ENCODE data around the gene PPP1R36.
A peak's percentile ranks its signal among the peaks of the same experiment; 100 is the strongest.
"Not testable (repeated sequence)": the region's sequence is repeated elsewhere in the genome, so short reads cannot be mapped to it uniquely, and the experiment has no call there.

Gene PPP1R36

GRCh38 chr14:64549791-64550620, at the start of gene PPP1R36:
TSS of gene PPP1R36 (plus strand) at chr14:64549961. CDS start at chr14:64549998, 37 bp downstream.
- DNase-seq = peak; percentile 18 to 40

GRCh38 chr14:64500088-64500487, 49.7 kb upstream of the PPP1R36 start:
- no peak for DNase-seq

GRCh38 chr14:64501411-64502171, 48.2 kb upstream of the PPP1R36 start:
- peak in 1 of 2 donors; percentile 63 for DNase-seq

GRCh38 chr14:64502456-64502855, 47.3 kb upstream of the PPP1R36 start:
- peak; percentile 31 to 52 for DNase-seq

GRCh38 chr14:64502887-64503433, 46.8 kb upstream of the PPP1R36 start:
- DNase-seq = peak; percentile 30 to 61

- peak; percentile 98 for DNase-seq
These were observed 46.1 kb upstream of the PPP1R36 start, which contains the start of gene ZBTB25 for GRCh38 chr14:64503434-64504309. TSS of gene ZBTB25 (minus strand) at chr14:64503838. CDS start at chr14:64490533, 13,305 bp downstream.

GRCh38 chr14:64504310-64504896, 45.4 kb upstream of the PPP1R36 start, which contains the start of gene ZBTB1:
TSS of gene ZBTB1 (plus strand) at chr14:64504770. CDS start at chr14:64521505, 16,735 bp downstream.
- DNase-seq = peak; percentile 87 to 89

GRCh38 chr14:64504897-64505794, 44.6 kb upstream of the PPP1R36 start:
- peak; percentile 87 to 89 for DNase-seq

GRCh38 chr14:64506721-64507120, 43.0 kb upstream of the PPP1R36 start:
- no peak for DNase-seq

GRCh38 chr14:64507376-64508156, 42.2 kb upstream of the PPP1R36 start:
- peak in 1 of 2 donors; percentile 27 for DNase-seq

GRCh38 chr14:64508215-64508776, 41.5 kb upstream of the PPP1R36 start:
- DNase-seq = peak in 1 of 2 donors; percentile 19

- no peak for DNase-seq
These were observed 40.7 kb upstream of the PPP1R36 start for GRCh38 chr14:64509036-64509435.

GRCh38 chr14:64510825-64511671, 38.7 kb upstream of the PPP1R36 start:
- DNase-seq = peak; percentile 65 to 80

GRCh38 chr14:64513271-64513670, 36.5 kb upstream of the PPP1R36 start:
- DNase-seq = no peak

GRCh38 chr14:64515053-64515452, 34.7 kb upstream of the PPP1R36 start:
- DNase-seq = no peak

- DNase-seq = no peak
These were observed 32.8 kb upstream of the PPP1R36 start for GRCh38 chr14:64516969-64517368.

- DNase-seq = not testable (repeated sequence)
These were observed 32.1 kb upstream of the PPP1R36 start for GRCh38 chr14:64517667-64518066.

- DNase-seq = no peak
These were observed 31.5 kb upstream of the PPP1R36 start for GRCh38 chr14:64518229-64518628.

GRCh38 chr14:64520699-64521098, 29.1 kb upstream of the PPP1R36 start:
- no peak for DNase-seq

Data from CD4-positive, alpha-beta T cell treated with Interleukin-4 for 1 hour (primary cell).